IPS-18c (cell line): ENCODE data around the gene GNB5.

Experiments
- H3K4me3 ChIP-seq: 2 replicates; pipeline ENCODE4 v1.7.0; 2013; ENCODE audit warnings: low read depth, mild to moderate bottlenecking, low read length, moderate library complexity; ENCODE audit not compliant: insufficient read depth
- H3K9me3 ChIP-seq: one replicate; pipeline ENCODE4 v1.6.1; 2013; ENCODE audit warnings: mild to moderate bottlenecking, low read length, moderate library complexity; ENCODE audit not compliant: control insufficient read depth, insufficient read depth

GNB5 gene

DNA sequence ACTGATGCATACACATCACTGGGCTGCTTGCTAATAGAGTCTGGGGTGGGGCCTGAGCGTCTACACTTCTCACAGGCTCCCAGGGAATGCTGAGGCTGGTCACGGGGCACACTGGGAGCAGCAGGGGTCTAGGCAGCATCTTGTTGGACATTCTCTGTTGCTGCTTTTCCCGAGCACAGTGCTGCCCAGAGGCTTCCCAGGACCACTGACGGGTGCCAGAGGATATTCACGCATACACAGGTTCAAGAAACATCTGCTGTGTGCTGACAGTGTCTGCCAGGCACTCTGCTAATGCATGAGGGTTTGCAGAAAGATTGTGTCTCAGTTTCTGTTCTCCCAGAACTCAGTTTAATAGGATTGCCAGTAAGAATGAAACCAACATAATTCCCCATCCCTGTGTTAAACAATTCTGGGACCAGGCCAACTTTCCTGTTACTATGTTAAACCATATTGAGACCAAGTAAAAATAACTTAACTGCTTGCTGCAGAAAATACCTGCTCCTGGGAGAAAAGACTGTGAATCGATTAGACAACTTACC, 54.7 kb downstream of the GNB5 start:
- H3K4me3 ChIP-seq, result no peak overlapping the region

DNA sequence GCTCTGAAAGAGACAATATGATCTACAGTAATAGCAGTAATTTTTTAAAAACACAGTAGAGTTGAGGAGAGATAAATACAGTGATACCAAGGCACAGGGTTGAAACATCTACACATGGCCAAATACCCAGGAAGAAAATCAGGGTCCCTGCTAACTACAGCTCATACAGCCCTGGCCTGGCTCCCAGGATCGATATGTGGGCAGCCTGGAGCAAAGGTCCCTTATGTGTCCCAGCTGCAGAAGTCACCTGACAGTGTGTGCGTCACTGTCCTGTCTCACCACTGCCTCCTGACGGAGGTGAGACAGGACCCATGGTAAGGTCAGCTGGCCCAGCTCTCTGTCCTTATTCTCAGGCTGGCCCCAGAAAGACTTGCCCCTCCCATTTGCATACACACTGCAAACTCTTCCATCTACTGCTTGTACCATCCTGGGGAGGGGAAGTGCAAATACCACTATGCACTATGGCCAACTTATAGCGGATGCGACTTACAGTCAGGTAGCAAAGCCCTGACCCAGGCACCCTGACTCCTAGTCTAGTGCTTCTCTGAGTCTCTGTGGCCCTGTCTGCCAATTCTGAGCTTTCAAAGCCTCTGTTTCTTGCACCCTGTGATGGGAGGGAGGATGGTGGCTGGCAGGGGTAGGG, 56.6 kb downstream of the GNB5 start:
- H3K4me3 ChIP-seq, result no peak overlapping the region
- no peaks in the 10 kb centered on the region for H3K9me3 ChIP-seq

More for the DNA sequence above, 54.7 kb downstream of the GNB5 start:
- no peaks in the 10 kb centered on the region for H3K9me3 ChIP-seq

DNA sequence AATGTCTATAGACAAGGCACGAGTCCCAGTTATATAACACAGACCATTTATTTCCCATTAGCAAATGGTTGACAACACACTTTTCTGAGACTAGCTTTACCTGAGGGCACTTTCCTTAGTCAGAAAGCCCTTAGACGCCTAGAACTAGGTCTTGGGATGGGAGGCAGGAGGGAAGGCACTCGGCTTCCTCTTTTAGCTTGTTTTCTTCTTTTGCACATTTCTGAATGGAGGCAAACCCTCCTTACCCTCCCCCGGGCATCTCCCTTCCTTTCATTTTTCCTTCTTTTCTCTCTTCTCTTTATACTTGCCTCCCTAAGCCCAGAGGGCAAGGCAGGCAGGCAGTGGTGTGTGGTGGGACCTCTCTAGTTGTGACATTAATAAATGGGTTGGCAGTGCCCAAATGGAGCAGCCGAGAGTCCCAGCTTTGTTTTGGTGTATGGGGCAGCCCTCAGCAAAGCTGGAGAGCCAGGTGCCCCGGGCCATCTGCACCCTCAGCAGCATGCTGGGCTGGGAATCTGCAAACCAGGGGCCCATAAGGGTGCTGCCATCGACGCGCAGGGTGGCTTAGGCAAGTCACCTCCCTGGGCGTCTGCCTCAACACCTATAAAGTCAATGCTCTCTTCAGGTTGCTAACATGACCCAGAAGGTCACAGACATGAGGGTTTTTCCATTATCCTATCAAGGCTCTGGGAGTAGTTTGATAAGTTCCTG, 57.5 kb downstream of the GNB5 start:
- H3K4me3 ChIP-seq, result no peak overlapping the region
- peaks cover 2% of the 10 kb centered on the region for H3K9me3 ChIP-seq

DNA sequence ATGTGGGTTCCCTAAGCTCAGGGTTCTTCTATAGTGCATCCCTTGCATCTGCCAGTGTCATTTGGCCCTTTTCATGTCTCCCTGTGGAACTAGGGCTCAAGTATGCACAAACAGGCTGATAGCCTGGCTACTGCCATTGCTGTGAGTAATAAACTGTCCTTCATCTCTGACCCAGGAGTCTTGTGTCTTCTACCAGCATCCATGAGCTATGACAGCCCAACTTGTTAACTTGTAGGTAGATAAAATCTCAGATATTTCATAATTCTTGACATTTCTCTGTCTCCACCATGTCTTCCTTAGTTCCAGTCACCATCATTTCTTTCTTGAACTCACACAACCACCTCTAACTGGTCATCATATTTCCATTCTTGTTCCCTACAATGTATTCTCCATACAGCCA, 59.1 kb downstream of the GNB5 start:
- Histone ChIP-seq H3K9me3 (peaks cover 2% of the 10 kb centered on the region), H3K4me3 (no peak overlapping the region)

DNA sequence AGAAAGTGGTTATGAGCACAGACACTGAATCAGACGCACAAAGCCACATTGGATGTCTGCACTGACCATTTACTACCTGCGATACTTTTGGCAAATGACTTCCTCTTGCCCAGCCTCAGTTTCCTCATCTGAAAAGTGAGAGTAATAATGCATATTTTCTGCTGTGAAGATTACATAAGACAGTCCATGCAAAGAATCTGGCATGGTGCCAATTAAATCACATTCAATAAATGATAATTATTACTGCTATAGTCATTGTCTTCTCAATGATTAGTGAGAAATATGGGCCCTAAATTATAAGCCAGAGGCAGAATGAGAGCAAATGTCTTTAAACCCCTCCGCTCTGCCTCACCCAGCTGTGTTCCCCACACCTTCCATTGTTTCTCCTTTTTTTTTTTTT, 62.6 kb downstream of the GNB5 start:
- Histone ChIP-seq H3K4me3 (no peak overlapping the region), H3K9me3 (peaks cover 2% of the 10 kb centered on the region)

DNA sequence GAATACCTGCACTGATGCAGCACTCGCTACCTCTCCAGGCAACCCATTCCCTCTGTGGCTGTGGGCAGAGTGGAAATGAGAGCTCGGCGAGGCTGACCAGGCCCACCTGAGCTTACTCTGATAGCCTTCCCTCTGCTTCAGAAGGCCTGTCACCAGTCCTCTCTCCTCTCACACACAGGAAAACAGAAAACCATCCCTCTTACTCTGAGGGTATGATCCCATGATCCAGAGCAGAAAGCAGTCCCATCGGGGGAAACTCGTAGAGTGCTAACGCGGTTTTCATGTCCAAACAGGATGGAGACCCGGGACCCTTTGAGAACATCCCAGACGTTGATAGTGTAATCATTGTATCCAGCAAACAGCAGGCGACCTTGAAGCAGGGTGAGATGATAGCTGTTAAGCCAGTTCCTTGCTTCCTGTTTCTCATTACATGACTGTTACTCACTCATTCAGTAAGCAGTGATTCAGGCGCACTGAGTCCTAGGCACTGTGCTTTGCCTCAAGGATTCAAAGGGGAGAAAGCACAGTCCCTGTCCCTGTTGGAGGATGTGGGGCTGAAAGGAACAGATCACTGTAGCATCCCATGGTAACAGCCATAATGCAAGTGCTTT, 66.8 kb downstream of the GNB5 start:
- no peak overlapping the region for H3K4me3 ChIP-seq
- peaks cover 2% of the 10 kb centered on the region for H3K9me3 ChIP-seq

DNA sequence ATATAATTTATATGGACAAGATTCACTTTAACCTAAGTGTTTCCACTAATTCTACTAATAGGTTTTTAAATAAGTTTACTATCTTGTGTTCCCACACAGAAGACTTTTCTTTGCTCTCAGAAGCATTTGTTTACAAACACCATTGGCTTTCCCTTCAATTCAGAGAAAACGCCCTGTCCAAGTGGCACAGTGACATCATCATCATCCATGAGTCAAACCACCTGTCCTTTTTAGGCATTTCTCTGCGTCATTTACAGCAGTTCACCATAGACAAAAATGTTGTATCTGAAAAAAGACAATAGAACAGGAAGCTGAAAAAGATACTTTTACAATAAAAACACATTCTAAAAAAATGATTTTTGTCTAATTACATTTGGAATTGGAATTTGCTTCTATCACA, 69.3 kb downstream of the GNB5 start:
- Histone ChIP-seq H3K9me3 (no peaks in the 10 kb centered on the region), H3K4me3 (no peak overlapping the region)

DNA sequence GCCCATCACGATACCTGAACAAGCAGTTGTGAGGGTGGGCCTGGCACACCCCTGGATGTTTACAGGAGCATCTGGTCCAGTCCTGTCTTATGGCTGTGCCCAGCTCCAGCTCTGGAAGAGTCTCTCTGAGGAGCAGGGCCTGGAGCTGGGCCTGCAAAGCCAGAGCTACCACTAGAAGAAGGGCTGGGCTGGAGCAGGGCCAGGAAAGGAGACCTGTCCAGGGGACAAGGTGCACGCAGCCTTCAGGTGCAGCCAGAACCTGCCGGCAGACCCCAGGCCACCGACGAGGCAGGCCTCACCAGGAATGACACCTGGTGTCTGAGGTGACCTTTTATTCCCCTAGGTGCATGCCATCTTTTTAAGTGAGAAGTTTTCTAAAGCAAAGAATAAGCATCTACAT, 70.2 kb downstream of the GNB5 start:
- H3K4me3 ChIP-seq, result no peak overlapping the region

DNA sequence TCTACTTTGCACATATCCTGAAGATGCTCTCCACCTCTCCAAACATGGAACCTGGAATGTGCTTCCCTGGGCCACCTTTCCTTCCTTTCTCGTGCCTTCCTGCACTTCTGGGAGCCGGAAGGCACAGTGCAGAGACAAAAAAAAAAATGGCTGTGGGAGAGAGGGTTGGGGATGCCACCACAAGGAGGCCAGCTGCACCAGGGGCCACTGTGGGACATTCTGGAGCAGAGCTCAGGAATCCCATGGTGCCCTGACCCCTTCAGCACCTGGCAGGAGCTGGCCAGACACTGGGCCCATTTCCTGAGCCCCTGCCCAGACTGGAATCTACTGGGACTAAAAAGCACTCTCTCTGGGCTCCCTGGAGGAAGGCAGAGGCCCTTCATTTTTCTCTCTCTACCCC, 70.7 kb downstream of the GNB5 start:
- Histone ChIP-seq H3K9me3 (no peaks in the 10 kb centered on the region), H3K4me3 (no peak overlapping the region)

More for the DNA sequence above, 70.2 kb downstream of the GNB5 start:
- H3K9me3 ChIP-seq, result no peaks in the 10 kb centered on the region

DNA sequence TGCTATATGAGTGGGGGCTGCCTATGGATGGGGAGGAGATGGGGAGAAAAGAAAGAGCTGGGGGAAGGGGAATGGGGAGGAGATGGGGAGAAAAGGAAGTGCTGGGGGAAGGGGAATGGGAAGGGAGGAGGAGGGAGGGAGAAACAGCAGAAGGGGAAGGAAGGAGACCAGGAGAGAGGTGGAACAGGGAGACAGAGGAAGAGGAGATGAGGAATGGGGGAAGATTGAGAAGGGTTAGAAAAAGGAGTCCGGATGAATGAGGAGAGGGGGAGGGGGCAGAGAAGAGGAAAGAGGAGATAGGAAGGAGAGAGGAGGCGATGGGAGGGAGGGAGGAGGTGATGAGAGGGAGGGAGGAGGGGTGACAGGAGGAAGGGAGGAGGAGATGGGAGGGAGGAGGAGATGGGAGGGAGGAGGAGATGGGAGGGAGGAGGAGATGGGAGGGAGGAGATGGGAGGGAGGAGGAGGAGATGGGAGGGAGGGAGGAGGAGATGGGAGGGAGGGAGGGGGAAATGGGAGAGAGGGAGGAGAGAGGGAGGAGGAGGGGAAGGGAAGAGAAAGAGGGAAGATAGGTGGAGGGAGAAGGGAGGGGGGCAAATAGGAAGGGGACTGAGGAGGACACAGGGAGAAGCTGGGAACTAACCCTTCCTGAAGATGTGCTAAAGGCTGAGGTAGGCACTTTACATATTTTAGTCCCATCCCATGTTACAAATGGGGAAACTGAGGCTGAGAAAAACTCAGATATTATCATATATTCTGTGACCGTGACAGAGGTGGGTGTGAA, 72.0 kb downstream of the GNB5 start:
- H3K9me3 ChIP-seq, result no peaks in the 10 kb centered on the region
- H3K4me3 ChIP-seq, result no peak overlapping the region

DNA sequence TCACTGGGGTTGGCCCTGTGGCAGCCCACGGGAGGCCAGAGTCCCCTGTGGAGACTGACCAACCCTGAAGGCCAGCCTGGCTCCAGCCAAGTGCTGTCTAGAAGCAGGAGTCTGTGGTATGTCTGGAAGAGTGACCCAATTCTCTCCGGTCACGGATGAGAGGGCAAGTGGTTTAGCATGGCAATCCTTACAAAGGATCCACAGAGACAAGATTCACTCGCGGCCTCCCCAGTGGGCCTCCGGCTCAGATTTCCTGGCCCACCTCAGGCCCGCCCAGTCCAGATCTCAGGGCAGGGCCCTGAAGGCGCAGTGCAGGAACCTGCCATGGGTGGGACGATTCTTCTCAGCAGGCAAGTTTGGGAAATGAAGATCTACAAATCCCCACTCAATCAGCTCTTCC, 73.6 kb downstream of the GNB5 start:
- Histone ChIP-seq H3K9me3 (no peaks in the 10 kb centered on the region), H3K4me3 (no peak overlapping the region)

DNA sequence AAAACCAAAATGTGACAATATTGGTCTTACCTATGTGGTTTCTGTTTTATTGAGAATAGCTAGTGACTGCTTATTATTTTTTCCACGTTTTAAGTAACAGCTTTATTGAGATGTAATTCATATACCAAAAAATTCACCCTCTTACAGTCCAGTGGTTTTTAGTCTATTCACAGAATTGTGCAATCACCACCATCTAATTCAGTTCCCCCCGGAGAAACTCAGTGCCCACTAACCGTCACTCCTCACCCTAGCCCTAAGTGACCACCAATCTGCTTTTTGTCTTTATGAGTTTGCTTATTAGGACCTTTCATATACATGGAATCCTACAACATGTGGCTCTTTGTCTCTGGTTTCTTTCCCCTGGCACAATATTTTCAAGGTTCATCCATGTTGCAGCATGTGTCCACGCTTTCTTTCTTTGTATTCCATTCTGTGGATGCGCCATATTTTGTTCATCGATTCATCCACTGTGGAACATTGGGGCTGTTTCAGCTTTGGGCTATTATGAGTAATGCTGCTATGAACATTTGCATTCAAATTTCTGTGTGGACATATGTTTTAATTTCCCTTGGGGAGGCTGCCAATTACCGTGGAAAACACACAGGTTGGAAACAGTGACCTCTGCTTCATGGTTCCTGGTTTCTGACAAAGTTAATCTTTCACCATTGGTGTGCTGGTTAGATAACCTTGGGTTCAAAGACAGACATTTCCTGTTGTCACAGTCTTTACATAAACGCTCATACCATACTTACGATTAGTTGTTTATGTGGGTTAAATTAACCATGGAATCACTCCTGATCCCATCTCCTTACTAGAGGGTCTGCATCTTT, 75.4 kb downstream of the GNB5 start:
- no peak overlapping the region for H3K4me3 ChIP-seq
- no peaks in the 10 kb centered on the region for H3K9me3 ChIP-seq

DNA sequence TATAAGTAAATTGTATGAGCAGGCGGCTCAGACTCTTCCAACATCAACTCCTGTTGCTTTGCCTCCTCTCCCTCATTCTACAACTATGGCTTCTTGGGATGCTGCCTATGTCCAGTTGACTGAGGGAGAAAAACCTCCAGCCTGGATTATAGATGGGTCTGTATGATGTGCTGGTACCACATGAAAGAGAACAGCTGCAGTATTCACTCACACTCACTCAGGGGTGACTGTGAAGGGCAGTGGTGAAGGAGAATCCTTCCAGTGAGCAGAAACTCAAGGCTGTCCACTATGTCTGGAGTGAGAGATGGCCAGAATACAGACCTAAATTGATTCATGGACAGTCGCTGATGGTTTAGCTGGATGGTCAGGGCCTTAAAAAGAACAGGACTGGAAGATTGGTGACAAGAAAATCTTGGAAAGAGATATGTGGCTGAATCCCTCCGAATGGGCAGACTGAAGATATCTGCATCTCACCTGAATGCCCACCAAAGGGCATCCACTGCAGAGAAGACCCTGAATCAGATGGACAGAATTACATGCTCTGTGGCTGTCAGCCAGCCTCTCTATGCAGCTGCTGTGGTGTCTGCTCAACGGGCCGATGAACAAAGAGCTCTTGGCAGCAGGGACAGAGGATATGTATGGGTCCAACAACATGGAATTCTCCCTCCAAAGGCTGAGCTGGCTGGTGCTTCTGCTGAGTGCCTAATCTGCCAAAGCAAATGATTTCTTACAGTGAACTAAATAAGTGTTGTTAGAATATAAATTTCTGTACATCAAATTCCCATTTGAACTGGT, 76.7 kb downstream of the GNB5 start:
- H3K9me3 ChIP-seq, result no peaks in the 10 kb centered on the region
- no peak overlapping the region for H3K4me3 ChIP-seq

DNA sequence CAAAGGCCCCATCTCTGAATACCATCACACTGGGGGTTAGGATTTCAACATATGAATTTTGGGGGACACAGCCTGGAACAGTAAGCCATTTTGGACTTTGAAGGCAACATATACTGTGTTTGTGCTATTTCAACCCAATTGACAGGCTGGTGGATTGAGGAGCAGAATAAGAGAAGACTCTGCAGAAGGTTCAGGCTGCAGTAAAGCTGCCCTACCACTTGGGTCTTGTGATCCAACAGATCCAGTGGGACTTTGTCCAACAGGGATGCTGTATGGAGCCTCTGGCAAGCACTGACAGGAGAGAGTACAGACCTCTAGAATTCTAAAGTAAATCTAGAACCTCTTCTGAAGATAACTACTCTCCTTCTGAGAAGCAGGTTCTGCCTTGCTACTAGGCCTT, 77.5 kb downstream of the GNB5 start:
- H3K9me3 ChIP-seq, result no peaks in the 10 kb centered on the region
- no peak overlapping the region for H3K4me3 ChIP-seq

DNA sequence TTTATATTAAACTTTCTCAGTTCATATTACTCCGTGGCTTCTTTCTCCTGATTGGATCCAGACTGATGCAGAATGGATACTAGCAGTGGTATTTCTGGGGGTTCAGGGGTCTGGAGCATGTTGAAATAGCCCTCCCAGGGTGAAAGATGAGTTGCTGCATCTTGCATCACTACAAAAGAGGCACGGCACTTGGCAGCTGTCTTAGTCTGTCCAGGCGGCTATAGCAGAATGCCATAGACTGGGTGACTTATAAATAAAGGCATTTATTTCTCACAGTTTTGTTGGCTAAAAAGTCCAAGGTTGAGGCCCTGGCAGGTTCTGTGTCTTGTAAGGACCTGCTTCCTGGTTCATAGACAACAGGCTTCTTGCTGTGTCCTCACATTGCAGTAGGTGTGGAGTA, 78.0 kb downstream of the GNB5 start:
- no peaks in the 10 kb centered on the region for H3K9me3 ChIP-seq
- no peak overlapping the region for H3K4me3 ChIP-seq

DNA sequence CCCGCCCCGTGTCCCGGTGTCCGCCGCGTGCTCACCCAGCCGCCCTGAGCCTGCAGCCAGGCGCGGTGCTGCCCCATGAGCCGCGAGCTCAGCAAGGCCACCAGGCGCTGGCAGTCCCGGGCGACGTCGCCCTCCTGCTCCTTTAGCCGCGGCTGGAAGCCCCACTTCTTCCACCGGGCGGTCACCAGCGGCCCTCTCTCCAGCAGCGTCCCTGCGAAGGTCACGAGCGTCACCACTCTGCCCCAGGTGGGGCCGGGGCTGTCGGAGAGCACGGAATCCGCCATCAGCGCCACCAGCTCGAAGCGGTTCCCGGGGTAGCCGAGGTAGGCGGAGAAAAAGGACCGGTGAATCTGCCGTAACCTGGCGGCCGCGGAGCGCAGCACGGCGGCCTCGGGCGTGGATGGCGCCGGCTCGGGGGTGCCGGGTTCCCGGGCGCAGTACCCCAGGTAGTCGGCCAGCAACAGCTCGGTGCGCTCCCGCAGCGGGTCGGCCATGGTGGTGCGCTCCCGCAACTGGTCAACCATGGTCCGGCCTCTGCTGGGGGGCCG, 78.9 kb downstream of the GNB5 start:
- no peaks in the 10 kb centered on the region for H3K9me3 ChIP-seq
- H3K4me3 ChIP-seq, result peak overlapping the region; percentile 37
